ENCODE measurements around the gene SS18L1. TPM values are rescaled to one million over a fixed set of nuclear protein-coding genes. Genes with fewer than 3 reads are reported as not detected.

SS18L1 gene
- polyA plus RNA-seq, 4 donors: 15.6 to 26.4 (median 18.9) TPM

DNA sequence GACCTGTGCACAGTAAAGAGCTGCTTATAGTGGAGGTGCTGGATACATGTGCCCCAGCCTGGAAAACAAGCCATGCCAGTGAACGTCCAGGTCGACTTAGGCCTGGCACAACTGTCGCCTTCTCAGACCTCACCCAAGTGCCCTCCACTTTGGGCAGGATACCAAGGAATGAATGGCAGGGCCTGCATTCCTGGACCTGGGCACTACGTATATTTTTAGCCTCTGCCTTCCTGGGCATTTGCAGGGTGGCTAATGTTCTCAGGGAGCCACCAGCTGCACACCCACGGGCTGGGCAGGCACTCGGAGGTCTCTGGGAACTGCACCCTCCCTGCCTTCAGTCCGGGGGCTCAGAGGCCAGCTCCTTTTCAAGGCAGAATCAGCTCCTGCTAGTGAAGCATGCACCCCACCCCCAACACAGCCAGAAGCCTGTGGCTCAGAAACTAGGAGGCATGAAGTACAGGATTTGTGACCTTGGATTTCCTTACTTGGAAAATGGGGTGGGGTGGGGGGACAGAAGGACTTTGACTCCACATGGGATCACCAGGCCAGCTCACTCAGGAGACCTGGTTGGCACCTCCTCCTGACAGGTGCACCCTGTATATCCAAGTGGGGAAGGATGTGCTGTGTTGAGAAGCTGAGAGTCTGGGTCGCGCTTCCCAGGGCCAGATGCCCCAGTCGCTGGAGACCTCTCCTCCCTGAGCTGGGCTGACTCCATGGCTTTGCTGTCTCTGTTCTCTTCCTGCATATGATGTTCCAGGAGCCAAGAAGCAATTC lies 23.8 kb upstream of the SS18L1 start:
- DNase-seq (ENCODE audit: low read depth in 4 of 4, low spot score in 3 of 4): no peak

- no peak for DNase-seq (ENCODE audit: low read depth in 4 of 4, low spot score in 3 of 4)
Measured at GRCh38 chr20:62120365-62120762, 23.2 kb upstream of the SS18L1 start.

GRCh38 chr20:62120990-62121775 lies 22.4 kb upstream of the SS18L1 start:
- DNase-seq (ENCODE audit: low read depth in 4 of 4, low spot score in 3 of 4): no peak

- peak; percentile 88 to 95 (median 94) for DNase-seq (ENCODE audit: low read depth in 4 of 4, low spot score in 3 of 4)
Measured at GRCh38 chr20:62121776-62122653, 21.6 kb upstream of the SS18L1 start, which contains the start of gene LSM14B. LSM14B (plus strand) TSS chr20:62122475; CDS start chr20:62122667, 192 bp downstream.

GRCh38 chr20:62122654-62123449 lies 20.7 kb upstream of the SS18L1 start:
- DNase-seq (ENCODE audit: low read depth in 4 of 4, low spot score in 3 of 4): no peak

- no peak for DNase-seq (ENCODE audit: low read depth in 4 of 4, low spot score in 3 of 4)
Measured at GRCh38 chr20:62123450-62124118, 20.0 kb upstream of the SS18L1 start.

DNA sequence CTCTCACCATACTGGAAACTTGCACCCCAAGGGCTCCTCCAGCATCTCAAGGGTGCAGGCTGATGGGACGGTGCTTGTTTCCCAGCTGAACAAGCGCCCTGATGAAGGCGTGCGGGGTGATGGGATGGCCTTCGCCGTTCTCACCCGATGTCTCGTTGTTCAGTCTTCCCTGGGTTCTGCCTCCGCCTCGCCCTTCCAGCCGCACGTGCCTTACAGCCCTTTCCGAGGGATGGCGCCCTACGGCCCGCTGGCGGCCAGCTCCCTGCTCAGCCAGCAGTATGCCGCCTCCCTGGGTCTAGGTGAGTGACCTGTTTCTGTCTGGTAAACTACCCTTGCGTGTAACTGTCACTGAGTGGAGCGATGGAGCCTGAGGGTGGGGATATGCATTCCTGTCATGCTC lies 17.4 kb upstream of the SS18L1 start:
- no peak for DNase-seq (ENCODE audit: low read depth in 4 of 4, low spot score in 3 of 4)

GRCh38 chr20:62127799-62128198 lies 15.8 kb upstream of the SS18L1 start:
- no peak for DNase-seq (ENCODE audit: low read depth in 4 of 4, low spot score in 3 of 4)

DNA sequence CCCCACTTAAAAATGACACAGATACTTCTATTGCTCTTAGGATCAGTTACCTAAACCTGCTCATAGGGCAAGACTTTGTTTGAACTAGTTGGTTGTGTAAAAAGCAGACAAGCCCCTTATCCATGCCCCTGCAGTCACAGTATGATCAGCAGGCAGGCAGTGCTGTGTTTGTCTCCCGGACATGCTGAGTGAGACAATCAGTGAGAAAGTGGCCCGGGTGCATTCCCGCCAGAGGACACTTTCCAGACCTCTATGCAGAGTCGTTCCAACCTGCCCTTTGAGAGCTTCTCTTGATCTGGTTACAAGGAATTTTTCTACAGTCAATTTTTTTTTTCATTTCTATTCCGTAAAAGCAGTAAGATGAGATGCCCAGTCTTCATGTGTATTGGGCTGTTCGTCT lies 15.1 kb upstream of the SS18L1 start:
- DNase-seq (ENCODE audit: low read depth in 4 of 4, low spot score in 3 of 4): no peak

- no peak for DNase-seq (ENCODE audit: low read depth in 4 of 4, low spot score in 3 of 4)
Measured at GRCh38 chr20:62129731-62130531, 13.6 kb upstream of the SS18L1 start.

DNA sequence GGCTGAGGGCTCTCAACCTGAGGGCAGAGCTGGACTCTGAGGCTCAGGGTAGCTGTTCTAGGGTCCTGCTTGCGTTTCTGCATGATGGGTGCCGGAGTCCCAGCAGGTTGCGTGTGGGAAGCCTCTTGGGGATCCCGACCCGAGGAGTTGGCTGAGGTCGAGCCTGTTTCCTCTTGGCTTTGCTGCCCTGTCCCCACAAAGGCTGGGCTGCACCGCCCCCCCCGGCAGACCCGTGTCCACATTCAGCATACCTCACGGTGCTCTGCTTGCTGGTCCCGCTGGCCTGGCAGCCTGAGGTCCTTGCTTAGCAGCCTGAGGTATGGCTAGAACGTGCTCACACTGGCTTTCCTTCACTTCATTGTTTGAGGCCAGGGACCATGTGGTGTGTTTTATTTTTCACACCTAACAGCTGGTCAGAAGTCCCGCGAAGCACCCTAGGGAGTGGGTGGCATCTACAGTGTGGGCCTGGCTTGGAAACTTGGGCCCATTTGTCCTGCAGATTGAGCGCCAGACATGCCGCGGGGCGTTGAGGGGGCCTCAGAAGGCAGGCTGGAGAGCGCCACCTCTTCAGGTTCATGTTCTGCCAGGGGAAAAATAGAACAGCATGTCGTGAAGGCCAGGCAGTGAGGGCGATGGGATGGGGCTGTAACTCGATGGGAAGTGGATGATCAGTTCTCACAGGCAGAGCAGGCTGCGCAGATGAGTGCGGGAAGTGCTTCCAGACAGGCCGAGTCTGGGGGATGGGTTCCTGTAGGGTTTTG lies 11.8 kb upstream of the SS18L1 start:
- DNase-seq (ENCODE audit: low read depth in 4 of 4, low spot score in 3 of 4): no peak

DNA sequence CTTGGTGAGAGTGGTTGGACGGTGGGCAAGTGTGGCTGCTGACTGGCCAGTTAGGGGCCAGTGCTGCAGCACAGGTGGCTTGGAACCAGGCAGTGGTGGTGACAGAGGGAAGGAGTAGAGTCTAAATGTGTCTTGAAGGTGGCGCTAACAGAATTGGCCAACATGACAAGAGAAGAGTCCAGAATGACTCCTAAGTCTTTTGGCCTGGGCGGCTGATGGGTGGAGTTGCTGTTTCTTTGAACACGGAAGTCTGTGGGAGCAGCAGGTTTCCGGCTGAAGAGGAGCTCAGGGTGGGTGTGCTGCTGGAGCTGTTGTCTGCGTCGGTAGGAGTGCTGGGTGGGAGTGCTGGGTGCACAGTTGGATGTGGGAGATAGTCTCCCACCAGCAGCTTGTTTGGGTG lies 11.1 kb upstream of the SS18L1 start:
- DNase-seq (ENCODE audit: low read depth in 4 of 4, low spot score in 3 of 4): no peak

DNA sequence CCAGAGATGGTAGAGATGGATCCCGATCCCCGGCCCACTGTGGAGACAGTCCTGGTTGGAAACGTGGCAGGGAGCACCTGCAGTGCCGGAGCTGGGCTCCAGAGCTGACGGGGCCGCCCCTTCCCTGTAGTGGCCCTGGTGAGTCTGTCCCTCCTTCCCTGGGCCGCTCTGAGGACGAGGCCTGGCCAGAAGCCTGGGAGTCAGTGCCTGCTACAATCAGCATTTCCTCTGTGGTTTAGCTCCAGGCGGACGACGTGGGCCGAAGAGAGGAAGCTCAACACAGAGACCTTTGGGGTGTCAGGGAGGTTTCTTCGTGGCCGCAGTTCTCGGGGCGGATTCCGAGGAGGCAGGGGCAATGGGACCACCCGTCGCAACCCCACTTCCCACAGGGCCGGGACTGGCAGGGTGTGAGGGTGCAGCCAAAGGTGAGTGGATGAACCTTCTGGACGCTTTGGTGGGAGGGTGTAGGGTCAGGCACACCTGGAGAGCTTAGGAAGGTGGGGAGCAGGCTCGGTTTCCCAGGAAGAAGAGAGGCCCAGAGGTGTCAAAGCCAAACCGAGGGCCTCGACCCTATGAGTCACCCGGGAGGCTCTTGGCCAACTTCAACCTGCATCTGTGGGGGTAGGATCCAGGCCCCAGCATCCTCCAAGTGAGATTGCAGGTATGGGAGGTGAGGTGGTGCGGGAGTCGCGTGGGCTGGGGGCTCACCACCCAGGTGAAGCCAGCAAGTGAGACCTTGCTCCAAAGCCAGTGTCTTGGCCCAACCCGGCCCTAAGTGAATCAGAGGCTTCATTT lies 10.3 kb upstream of the SS18L1 start:
- DNase-seq (ENCODE audit: low read depth in 4 of 4, low spot score in 3 of 4): no peak

GRCh38 chr20:62133864-62134263 lies 9.7 kb upstream of the SS18L1 start:
- DNase-seq (ENCODE audit: low read depth in 4 of 4, low spot score in 3 of 4): no peak

DNA sequence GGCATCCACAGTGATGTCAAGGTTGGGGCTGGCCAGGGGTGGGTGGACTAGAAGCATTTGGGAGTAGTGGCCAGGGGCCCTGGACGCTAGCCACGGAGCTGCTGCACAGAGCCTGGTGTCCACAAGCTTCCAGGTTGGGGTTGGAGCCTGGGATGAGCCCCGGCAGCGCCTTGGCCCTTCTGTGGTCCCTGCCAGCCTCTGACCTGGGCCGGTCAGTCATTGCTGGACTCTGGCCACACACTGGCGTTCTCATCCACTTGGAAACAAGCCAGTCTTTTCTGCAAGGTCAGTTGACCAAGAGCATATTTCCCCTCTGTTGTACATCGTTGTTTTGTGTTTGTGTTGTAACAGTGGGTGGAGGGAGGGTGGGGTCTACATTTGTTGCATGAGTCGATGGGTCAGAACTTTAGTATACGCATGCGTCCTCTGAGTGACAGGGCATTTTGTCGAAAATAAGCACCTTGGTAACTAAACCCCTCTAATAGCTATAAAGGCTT lies 8.8 kb upstream of the SS18L1 start:
- DNase-seq (ENCODE audit: low read depth in 4 of 4, low spot score in 3 of 4): no peak

GRCh38 chr20:62135573-62136266 lies 7.8 kb upstream of the SS18L1 start:
- no peak for DNase-seq (ENCODE audit: low read depth in 4 of 4, low spot score in 3 of 4)

Measured in left renal pelvis (tissue), 4 donors.